NB4 (cell line): ENCODE data around the gene SPRED1.

ENCODE experiments used
- CTCF ChIP-seq: IDR thresholded peaks from one replicate; pipeline ENCODE4 v1.5.1; 2012; ENCODE audit warnings: low read depth, low read length
- MAX ChIP-seq: IDR thresholded peaks from 2 replicates; pipeline ENCODE4 v1.6.1; 2011; ENCODE audit warnings: low read depth, low read length
- MYC ChIP-seq: IDR thresholded peaks from 2 replicates; pipeline ENCODE4 v1.6.1; 2011; ENCODE audit warnings: low read depth, low read length
- POLR2A ChIP-seq: IDR thresholded peaks from 2 replicates; pipeline ENCODE4 v1.6.1; 2011; ENCODE audit warnings: mild to moderate bottlenecking; ENCODE audit not compliant: insufficient read length; ENCODE audit errors: extremely low read depth

GRCh38 chr15:38374029-38374428, 121.4 kb downstream of the SPRED1 start:
- no peak for TF ChIP-seq POLR2A
- no peak for TF ChIP-seq CTCF
- no peak for TF ChIP-seq MAX
- TF ChIP-seq MYC: no peak
